GM12872 (cell line): ENCODE measurements around the gene SRXN1.

Experiments used
- CTCF ChIP-seq: IDR thresholded peaks from 3 replicates; pipeline ENCODE4 v1.5.1; 2011; ENCODE audit warnings: low read depth, mild to moderate bottlenecking, low read length, moderate library complexity; ENCODE audit not compliant: insufficient read depth

SRXN1 gene

DNA sequence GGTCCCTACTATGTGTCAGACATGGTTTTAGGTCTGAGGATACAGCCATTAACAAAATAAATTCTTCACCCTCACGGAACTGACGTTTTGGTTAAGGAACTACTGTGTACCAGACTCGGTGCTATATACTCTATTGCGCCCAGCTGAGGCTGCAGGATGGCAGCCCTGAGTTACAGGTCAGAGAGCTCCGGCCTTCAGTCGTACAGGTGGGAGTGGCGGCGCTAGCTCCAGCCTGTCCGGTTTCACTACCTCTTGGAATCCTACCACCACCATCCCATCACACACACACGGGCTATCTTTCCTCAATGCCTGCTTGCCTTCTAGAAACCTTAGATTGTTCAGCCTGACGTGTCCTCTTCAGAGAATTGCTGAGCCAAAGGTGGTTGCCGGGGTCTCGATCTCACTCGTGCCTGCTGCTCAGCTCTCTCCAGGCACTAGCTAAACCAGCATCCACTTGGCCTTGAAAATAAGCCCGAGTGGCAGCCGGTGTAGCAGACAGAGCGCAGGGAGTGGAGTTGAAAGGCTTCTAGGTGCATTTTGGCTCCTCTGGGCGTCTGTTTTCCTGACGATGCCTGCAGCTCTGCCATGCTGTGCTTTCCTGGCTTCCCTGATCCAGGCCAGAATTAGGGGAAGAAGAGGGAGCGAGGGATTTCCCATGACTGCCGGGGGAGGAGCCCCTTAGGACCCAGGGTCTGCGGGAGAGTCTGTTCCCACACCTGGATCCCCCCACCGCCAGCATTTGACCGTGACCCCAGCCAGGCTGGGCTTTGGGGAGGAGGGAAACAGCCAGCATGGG lies 41.8 kb downstream of the SRXN1 start:
- TF ChIP-seq CTCF, result no peak

DNA sequence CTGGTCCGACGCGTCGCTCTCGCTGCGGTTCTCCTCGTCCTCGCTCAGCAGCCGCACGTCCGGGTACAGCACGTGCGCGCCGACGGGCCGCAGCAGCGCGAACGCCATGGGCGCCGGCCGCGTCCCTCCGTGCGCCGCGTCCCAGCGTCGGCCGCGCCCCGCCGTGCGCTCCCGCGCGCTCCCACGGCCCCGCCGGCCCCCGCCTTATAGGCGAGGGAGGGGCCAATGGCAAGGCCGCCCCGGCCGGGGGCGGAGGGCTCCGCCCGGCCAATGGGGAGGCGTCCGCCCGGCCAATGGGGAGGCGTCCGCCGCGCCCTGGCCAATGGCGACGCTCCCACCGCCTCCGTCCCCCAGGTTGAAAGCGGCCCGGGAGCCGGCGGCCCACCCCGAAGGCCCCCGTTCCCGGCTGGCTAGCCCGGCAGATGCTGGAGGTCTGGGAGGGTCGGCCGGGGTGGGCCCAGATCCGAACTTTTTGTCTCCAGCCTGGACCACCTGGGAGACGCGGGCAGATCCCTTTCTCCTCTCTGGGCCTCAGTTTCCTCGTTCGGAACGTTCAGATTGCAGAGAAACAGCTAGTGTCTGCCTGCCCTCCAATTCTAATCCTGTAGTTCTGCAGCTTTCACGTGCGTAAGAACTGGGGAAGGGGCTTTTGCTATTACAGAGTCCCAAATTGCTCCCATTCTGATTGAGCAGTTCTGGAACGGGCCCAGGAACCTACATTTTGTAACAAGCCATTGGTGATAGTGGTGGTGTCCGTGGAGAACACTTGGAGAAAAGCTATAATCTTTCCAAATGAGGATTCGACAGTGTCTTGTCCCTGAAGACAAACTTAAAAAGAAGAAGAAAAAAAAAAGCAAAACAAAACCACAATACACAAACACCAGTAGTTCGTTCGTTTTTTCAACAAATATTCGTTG lies 42.6 kb downstream of the SRXN1 start, which contains the start of gene TCF15:
Gene TCF15 (minus strand): TSS at position 180 of the 917 bp plus-strand sequence. CDS start 72 bp downstream, at position 108.
- TF ChIP-seq CTCF, result no peak

- no peak for TF ChIP-seq CTCF
Measured at GRCh38 chr20:609371-609964, 43.5 kb downstream of the SRXN1 start.

- TF ChIP-seq CTCF, result no peak
Measured at GRCh38 chr20:608970-609369, 44.0 kb downstream of the SRXN1 start.

GRCh38 chr20:607476-607875 lies 45.5 kb downstream of the SRXN1 start:
- no peak for TF ChIP-seq CTCF

GRCh38 chr20:605237-605636 lies 47.8 kb downstream of the SRXN1 start:
- TF ChIP-seq CTCF, result no peak

DNA sequence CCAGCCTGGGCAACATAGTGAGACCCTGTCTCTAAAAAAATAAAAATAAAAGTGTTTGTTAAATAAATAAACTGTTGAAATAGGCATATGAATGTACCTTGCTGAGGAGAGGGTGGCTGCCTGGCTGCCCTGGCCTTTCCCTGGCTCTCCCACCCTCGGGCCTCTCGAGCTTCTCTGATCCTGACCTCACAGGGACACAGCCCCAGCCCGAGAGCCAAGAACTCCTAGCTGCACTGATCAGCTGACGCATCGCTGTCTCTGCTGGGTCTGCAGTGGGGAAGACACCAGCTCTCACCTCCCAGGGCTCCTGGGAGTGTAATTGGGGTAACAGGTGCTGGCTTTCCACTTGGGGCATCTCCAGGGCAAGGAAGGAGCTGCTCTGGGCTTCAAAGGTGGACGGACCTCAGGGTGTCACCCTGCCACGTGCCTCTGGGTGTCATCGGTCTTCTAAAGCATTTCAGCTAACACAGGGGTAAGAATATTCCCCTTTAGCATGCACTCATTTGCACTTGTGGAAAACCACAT lies 49.8 kb downstream of the SRXN1 start:
- TF ChIP-seq CTCF, result no peak
